Hematopoietic multipotent progenitor cell treated with erythropoietin and hydrocortisone succinate and interleukin-3 and kit ligand, for 6 days (in vitro differentiated cells): Measurements from ENCODE around the gene ANKFN1.

Experiments
- DNase-seq: peaks from one replicate; pipeline ENCODE4 v3.0.0-alpha.2; 2015

ANKFN1 gene

GRCh38 chr17:56291226-56291805, 138.0 kb downstream of the ANKFN1 start:
- DNase-seq: no peak

- no peak for DNase-seq
Observed at GRCh38 chr17:56292010-56292409, 138.7 kb downstream of the ANKFN1 start.

GRCh38 chr17:56292578-56292977, 139.3 kb downstream of the ANKFN1 start:
- no peak for DNase-seq

- DNase-seq: peak; percentile 68
Observed at GRCh38 chr17:56297184-56297583, 143.9 kb downstream of the ANKFN1 start.

- no peak for DNase-seq
Observed at GRCh38 chr17:56298846-56299245, 145.6 kb downstream of the ANKFN1 start.

GRCh38 chr17:56300144-56300543, 146.9 kb downstream of the ANKFN1 start:
- no peak for DNase-seq

- DNase-seq: peak; percentile 15
Observed at GRCh38 chr17:56305007-56305406, 151.7 kb downstream of the ANKFN1 start.

GRCh38 chr17:56309897-56310296, 156.6 kb downstream of the ANKFN1 start:
- DNase-seq: no peak

GRCh38 chr17:56310782-56311181, 157.5 kb downstream of the ANKFN1 start:
- DNase-seq: peak; percentile 58

- peak; percentile 33 for DNase-seq
Observed at GRCh38 chr17:56313201-56313600, 159.9 kb downstream of the ANKFN1 start.

GRCh38 chr17:56314026-56314425, 160.8 kb downstream of the ANKFN1 start:
- no peak for DNase-seq

- DNase-seq: no peak
Observed at GRCh38 chr17:56314984-56315602, 161.8 kb downstream of the ANKFN1 start.

- no peak for DNase-seq
Observed at GRCh38 chr17:56316604-56317003, 163.3 kb downstream of the ANKFN1 start.

- no peak for DNase-seq
Observed at GRCh38 chr17:56317351-56318208, 164.3 kb downstream of the ANKFN1 start.

GRCh38 chr17:56319531-56319930, 166.3 kb downstream of the ANKFN1 start:
- DNase-seq: peak; percentile 84

- no peak for DNase-seq
Observed at GRCh38 chr17:56320443-56320842, 167.2 kb downstream of the ANKFN1 start.

- DNase-seq: no peak
Observed at GRCh38 chr17:56322991-56323390, 169.7 kb downstream of the ANKFN1 start.

GRCh38 chr17:56324676-56325075, 171.4 kb downstream of the ANKFN1 start:
- DNase-seq: no peak

- DNase-seq: no peak
Observed at GRCh38 chr17:56325313-56326000, 172.2 kb downstream of the ANKFN1 start.

- no peak for DNase-seq
Observed at GRCh38 chr17:56326001-56326359, 172.7 kb downstream of the ANKFN1 start.

GRCh38 chr17:56347639-56348038, 194.4 kb downstream of the ANKFN1 start:
- no peak for DNase-seq

- DNase-seq: no peak
Observed at GRCh38 chr17:56350592-56350991, 197.3 kb downstream of the ANKFN1 start.

GRCh38 chr17:56351675-56352074, 198.4 kb downstream of the ANKFN1 start:
- DNase-seq: no peak

- DNase-seq: no peak
Observed at GRCh38 chr17:56358651-56359050, 205.4 kb downstream of the ANKFN1 start.
